ENCODE measurements around the gene MFRP.

DNA sequence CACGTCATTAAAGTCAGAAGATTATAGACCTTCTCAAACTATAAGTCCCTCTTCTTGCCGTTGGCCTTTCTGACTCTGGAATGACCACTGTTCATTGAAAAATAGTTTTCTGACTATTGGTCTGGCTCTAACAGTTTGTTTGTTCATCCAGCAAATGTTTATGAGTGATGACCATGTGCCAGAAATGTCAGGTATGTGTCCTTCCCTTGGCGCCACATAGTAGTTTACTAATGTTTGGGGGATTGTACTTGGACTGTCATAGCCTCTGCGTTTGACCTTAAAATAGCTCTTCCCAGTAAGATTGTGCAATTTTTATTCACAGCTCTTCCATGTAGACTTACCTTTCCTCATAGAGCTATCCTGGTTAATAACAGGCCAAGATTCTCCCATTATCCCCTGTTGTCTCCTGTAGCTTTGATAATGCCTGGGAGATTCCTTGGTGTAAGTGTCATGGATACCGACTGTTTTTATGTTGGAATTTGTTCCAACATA, 43.2 kb downstream of the MFRP start:
- TF ChIP-seq, protein P1, sequence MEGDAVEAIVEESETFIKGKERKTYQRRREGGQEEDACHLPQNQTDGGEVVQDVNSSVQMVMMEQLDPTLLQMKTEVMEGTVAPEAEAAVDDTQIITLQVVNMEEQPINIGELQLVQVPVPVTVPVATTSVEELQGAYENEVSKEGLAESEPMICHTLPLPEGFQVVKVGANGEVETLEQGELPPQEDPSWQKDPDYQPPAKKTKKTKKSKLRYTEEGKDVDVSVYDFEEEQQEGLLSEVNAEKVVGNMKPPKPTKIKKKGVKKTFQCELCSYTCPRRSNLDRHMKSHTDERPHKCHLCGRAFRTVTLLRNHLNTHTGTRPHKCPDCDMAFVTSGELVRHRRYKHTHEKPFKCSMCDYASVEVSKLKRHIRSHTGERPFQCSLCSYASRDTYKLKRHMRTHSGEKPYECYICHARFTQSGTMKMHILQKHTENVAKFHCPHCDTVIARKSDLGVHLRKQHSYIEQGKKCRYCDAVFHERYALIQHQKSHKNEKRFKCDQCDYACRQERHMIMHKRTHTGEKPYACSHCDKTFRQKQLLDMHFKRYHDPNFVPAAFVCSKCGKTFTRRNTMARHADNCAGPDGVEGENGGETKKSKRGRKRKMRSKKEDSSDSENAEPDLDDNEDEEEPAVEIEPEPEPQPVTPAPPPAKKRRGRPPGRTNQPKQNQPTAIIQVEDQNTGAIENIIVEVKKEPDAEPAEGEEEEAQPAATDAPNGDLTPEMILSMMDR (IDR thresholded peaks at IDR 0.05), result no peak
- TF ChIP-seq EP300 (IDR thresholded peaks at IDR 0.05), result no peak
